ENCODE data around the gene SUMO1.

DNA sequence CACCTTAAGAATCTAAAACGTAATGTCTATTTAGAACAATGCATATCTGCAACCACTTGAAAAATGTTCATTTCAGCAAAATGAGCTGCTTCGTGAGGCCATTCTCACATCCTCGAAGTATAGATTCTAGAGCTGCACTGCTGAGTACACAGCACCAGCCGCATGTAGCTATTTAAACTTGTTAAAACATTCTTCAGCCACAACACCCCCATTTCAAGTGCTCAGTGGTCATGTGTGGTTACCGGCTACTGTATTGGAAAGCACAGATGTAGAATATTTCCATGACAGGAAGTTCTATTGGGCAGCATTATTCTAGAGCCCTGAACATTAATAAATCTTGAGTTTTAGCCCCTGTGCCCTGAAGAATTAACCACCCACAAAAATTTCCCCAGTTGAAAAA, 35.0 kb downstream of the SUMO1 start:
- TF ChIP-seq, protein P1, sequence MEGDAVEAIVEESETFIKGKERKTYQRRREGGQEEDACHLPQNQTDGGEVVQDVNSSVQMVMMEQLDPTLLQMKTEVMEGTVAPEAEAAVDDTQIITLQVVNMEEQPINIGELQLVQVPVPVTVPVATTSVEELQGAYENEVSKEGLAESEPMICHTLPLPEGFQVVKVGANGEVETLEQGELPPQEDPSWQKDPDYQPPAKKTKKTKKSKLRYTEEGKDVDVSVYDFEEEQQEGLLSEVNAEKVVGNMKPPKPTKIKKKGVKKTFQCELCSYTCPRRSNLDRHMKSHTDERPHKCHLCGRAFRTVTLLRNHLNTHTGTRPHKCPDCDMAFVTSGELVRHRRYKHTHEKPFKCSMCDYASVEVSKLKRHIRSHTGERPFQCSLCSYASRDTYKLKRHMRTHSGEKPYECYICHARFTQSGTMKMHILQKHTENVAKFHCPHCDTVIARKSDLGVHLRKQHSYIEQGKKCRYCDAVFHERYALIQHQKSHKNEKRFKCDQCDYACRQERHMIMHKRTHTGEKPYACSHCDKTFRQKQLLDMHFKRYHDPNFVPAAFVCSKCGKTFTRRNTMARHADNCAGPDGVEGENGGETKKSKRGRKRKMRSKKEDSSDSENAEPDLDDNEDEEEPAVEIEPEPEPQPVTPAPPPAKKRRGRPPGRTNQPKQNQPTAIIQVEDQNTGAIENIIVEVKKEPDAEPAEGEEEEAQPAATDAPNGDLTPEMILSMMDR (IDR thresholded peaks at IDR 0.05 in 4 of 5, conservative IDR thresholded peaks at IDR 0.05 in 1 of 5), result no peak
- no peak for TF ChIP-seq POLR2A (IDR thresholded peaks at IDR 0.05)

Data from gastrocnemius medialis (tissue), 4 donors.